Tibial artery (tissue), 4 donors: ENCODE data around the gene CSNK1G2.
A peak's percentile ranks its signal among the peaks of the same experiment; 100 is the strongest.

Experiments used
- DNase-seq, 2 donors: peaks; one replicate each; pipeline ENCODE4 v3.0.0-alpha.2; 2019
- H3K27ac ChIP-seq, 2 donors: fragments of 200-600 bp; sonication (generic) in 1 of 2; 1 replicate in 1 of 2; 2 replicates in 1 of 2; pipeline ENCODE4 v1.5.1; 2018 to 2019; ENCODE audit warnings: mild to moderate bottlenecking in 1 of 2
- H3K27me3 ChIP-seq, 2 donors: fragments of 200-600 bp; sonication (generic) in 1 of 2; one replicate each; pipeline versions ENCODE4 v1.5.1 to v1.6.0; 2016 to 2019
- H3K36me3 ChIP-seq, 3 donors: fragments of 200-600 bp; sonication (generic) in 2 of 3; one replicate each; pipeline ENCODE4 v1.5.1; 2016 to 2019; ENCODE audit warnings: mild to moderate bottlenecking in 2 of 3
- H3K4me1 ChIP-seq, 4 donors: fragments of 200-600 bp; sonication (generic) in 2 of 4; 1 replicate in 3 of 4; 2 replicates in 1 of 4; pipeline ENCODE4 v1.5.1; 2016 to 2019
- H3K4me3 ChIP-seq, 2 donors: fragments of 200-600 bp; sonication (generic) in 1 of 2; 1 replicate in 1 of 2; 2 replicates in 1 of 2; pipeline ENCODE4 v1.5.1; 2018 to 2019; ENCODE audit warnings: mild to moderate bottlenecking in 2 of 2
- H3K9me3 ChIP-seq, 3 donors: fragments of 200-600 bp; sonication (generic) in 1 of 3; one replicate each; pipeline ENCODE4 v1.5.1; 2016 to 2019
- CTCF ChIP-seq, 2 experiments: fragments of 200-600 bp in 1 of 2; fragments of 450-650 bp in 1 of 2; IDR thresholded peaks; one replicate each; pipeline ENCODE4 v1.5.1; 2017 to 2019; ENCODE audit warnings: antibody characterized with exemption in 2 of 2, mild to moderate bottlenecking in 1 of 2, moderate library complexity in 1 of 2
- intact Hi-C: fragments of 100-400 bp; cut with DNase I; formaldehyde crosslinking; loops from one replicate; pipeline ENCODE4 v1.15.0; 2023; ENCODE audit warnings: low total_unique reads

The CSNK1G2 gene

GRCh38 chr19:2011169-2011568 is 70.2 kb downstream of the CSNK1G2 start:
- Histone ChIP-seq H3K36me3 (peaks cover 0 to 22% (median 0%) of the 10 kb centered on the region in 3 donors), H3K9me3 (no peaks in the 10 kb centered on the region), H3K4me1 (peaks cover 1 to 22% (median 15%) of the 10 kb centered on the region in 4 donors), H3K27me3 (no peaks in the 10 kb centered on the region), H3K27ac (no peak overlapping the region), H3K4me3 (no peak overlapping the region)
- intact Hi-C loops = loop anchor here (1.0 kb wide), 1 partner anchor 64 kb away; no protein-coding TSS in a partner anchor
- DNase-seq = no peak
- TF ChIP-seq CTCF (IDR thresholded peaks at IDR 0.05) = no peak

- H3K27ac ChIP-seq = no peak overlapping the region
- no peaks in the 10 kb centered on the region for H3K27me3 ChIP-seq
- H3K4me1 ChIP-seq = peaks cover 4 to 28% (median 22%) of the 10 kb centered on the region in 4 donors
- H3K36me3 ChIP-seq = peaks cover 0 to 22% (median 0%) of the 10 kb centered on the region in 3 donors
- no peak overlapping the region for H3K4me3 ChIP-seq
- intact Hi-C loops = no loop called here
- H3K9me3 ChIP-seq = no peaks in the 10 kb centered on the region
- no peak for DNase-seq
- no peak for TF ChIP-seq CTCF (IDR thresholded peaks at IDR 0.05)
Measured at GRCh38 chr19:2012941-2013682, 72.1 kb downstream of the CSNK1G2 start.

- Histone ChIP-seq H3K36me3 (peaks cover 0 to 22% (median 0%) of the 10 kb centered on the region in 3 donors), H3K9me3 (no peaks in the 10 kb centered on the region), H3K4me1 (peaks cover 4 to 28% (median 22%) of the 10 kb centered on the region in 4 donors), H3K4me3 (no peak overlapping the region), H3K27me3 (no peaks in the 10 kb centered on the region), H3K27ac (no peak overlapping the region)
- TF ChIP-seq CTCF (IDR thresholded peaks at IDR 0.05) = no peak
- DNase-seq = no peak
- intact Hi-C loops = no loop called here
Measured at GRCh38 chr19:2013683-2013961, 72.7 kb downstream of the CSNK1G2 start.

- Histone ChIP-seq H3K4me3 (peak overlapping the region; percentile 71 to 81), H3K9me3 (no peaks in the 10 kb centered on the region), H3K4me1 (peaks cover 4 to 28% (median 22%) of the 10 kb centered on the region in 4 donors), H3K36me3 (peaks cover 0 to 22% (median 0%) of the 10 kb centered on the region in 3 donors), H3K27ac (peak overlapping the region; percentile 77 to 84), H3K27me3 (no peaks in the 10 kb centered on the region)
- intact Hi-C loops = no loop called here
- no peak for DNase-seq
- no peak for TF ChIP-seq CTCF (IDR thresholded peaks at IDR 0.05)
Measured at GRCh38 chr19:2014131-2014571, 73.2 kb downstream of the CSNK1G2 start.

GRCh38 chr19:2014731-2015607 is 74.0 kb downstream of the CSNK1G2 start:
- H3K27ac ChIP-seq = peak overlapping the region; percentile 77 to 84
- TF ChIP-seq CTCF (IDR thresholded peaks at IDR 0.05) = no peak
- H3K4me3 ChIP-seq = peak overlapping the region; percentile 71 to 81
- intact Hi-C loops = no loop called here
- no peaks in the 10 kb centered on the region for H3K27me3 ChIP-seq
- peaks cover 4 to 29% (median 23%) of the 10 kb centered on the region in 4 donors for H3K4me1 ChIP-seq
- DNase-seq = peak in 1 of 2 donors; percentile 79
- H3K9me3 ChIP-seq = no peaks in the 10 kb centered on the region
- H3K36me3 ChIP-seq = peaks cover 0 to 21% (median 0%) of the 10 kb centered on the region in 3 donors
